NCI-H510A (cell line): Measurements from ENCODE around the gene DPP6.

ENCODE experiments used
- DNase-seq: peaks from one replicate; lab custom pipeline; 2025; lab: John Stamatoyannopoulos, UW

Gene DPP6

DNA sequence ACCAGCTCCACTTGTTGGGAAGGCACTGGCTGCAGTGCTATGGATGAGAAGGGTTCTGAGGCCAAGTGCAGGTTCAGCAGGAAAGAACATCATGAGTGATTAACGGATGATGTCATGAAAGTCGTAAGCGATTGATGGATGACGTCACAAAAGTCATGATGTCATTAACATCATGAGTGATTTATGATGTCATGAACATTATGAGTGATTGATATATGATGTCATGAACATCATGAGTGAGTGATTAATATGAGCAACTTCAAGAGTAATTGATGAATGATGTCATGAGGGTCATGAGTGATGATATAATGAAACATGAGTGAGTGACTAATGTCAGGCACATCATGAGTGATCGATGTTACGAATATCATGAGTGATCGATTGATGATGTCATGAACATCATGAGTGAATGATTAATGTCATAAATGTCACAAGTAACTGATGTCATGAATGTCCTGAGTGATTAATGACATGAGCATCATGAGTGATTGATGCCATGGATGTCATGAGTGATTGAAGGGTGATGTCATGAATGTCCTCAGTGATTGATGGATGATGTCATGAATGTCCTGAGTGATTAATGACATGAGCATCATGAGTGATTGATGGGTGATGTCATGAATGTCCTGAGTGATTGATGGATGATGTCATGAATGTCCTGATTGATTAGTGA, 765.2 kb downstream of the DPP6 start:
- DNase-seq: no peak

DNA sequence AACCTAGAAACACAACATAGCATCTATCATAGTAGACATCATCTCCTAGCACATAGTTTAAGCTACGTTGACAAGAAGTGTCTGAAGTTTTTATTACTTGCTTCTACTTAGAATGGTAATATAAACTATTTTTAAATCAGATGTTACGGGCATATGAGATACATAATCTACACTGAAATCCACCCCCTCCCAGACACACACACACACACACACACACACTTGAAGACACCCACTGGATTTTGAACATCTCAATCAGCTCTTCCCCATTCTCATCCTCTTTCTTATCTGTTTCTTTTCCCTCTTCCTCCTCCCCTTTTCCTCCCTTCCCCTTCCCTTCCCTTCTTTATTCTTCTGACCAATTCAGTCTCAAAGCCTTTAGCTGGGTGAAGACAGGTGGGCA, 774.8 kb downstream of the DPP6 start:
- DNase-seq: no peak

GRCh38 chr7:154832557-154833138, 780.5 kb downstream of the DPP6 start:
- no peak for DNase-seq

- no peak for DNase-seq
Observed at GRCh38 chr7:154836021-154836448, 783.8 kb downstream of the DPP6 start.

- DNase-seq: no peak
Observed at GRCh38 chr7:154837087-154837486, 784.9 kb downstream of the DPP6 start.

GRCh38 chr7:154837622-154838021, 785.4 kb downstream of the DPP6 start:
- DNase-seq: no peak

DNA sequence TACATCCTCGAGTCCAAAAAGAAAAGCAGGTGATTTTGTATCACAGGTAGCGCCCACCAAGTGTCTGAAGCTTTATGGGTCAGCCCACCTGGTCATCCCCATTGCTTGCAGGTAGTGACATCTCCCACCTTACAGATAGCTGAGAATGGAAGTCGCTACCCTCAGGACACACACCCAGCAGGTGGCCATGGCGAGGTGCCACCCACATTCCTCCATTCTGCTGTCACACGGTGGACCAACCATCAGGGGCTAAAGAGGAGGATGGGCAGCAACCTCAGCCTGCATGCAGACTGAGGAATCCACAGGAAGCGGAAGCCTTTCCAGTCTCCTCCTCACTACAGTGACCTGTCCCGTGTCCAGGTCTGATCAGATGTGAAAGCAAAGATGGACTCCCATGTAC, 787.9 kb downstream of the DPP6 start:
- no peak for DNase-seq

DNA sequence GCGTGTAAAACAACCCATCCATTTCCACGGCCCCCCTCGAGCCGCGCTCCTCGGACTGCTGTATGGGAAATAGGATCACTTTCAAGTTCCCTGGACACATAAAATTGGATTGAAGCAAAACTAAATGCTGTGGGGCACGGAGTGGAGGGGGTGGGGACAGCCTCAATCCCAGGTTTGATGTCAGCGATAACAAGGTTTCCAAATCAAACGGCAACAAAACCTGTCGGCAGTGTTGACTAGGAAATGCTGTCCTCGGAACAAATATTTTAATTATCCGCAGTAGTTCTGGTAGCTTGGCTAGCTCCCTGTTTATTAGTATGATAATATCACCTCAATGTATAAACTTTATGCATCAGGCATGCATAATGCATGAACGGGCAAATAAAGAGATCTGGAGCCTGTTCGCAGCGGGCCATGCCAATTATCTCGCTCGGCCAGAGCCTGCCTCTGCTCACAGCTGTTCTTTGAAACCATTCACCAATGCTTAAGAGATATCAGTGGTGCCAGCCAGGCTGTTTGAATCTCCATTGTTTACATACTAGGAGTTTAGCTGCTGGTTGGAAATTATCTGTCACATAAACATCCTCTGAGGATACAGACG, 789.6 kb downstream of the DPP6 start:
- DNase-seq: no peak

DNA sequence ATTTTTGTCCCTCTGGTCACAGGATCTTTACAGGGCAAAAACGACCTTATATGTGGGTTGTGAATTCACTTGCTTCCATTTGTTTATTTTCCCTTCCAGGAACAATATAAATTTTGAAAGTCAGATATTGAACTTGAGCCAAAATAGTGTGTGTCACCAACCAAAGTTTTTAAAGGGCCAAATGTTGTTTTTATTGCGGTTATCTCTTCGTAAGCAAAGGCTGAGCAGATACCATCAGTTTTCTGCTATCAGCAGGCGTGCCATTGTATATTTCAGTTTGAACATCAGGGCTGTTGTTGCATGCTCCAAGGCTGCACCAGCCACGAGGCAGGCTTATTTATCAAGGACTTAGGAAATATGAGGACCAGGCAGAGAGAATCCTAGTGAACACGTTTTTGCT, 790.4 kb downstream of the DPP6 start:
- no peak for DNase-seq

DNA sequence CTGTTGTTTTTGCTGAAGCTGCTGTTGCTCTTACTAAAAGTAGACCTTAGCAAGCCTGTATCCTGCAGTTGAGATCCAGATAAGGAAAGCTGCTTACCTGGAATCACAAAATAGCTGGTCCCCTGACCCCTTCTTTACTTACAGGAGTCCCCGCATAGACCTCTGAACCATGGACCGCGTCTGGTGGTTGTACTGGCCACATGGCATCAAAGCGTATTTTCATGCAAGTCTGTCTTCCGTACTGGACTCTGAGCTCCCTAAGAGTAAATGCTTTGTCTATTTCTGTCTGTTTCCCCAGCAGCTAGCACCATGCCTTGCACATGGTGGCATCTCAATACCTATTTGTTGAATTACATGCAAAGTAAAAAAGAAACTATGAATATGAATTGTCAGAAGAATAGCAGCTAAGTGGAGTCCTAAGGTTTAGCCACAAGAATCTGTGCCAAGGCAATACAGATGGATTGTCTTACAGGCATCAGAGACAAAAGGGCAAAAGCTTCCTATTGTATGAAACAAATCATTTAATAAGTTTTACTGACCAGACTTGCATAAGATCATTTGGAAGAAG, 791.6 kb downstream of the DPP6 start:
- no peak for DNase-seq

- DNase-seq: no peak
Observed at GRCh38 chr7:154844499-154844898, 792.3 kb downstream of the DPP6 start.

GRCh38 chr7:154844955-154845354, 792.8 kb downstream of the DPP6 start:
- no peak for DNase-seq

DNA sequence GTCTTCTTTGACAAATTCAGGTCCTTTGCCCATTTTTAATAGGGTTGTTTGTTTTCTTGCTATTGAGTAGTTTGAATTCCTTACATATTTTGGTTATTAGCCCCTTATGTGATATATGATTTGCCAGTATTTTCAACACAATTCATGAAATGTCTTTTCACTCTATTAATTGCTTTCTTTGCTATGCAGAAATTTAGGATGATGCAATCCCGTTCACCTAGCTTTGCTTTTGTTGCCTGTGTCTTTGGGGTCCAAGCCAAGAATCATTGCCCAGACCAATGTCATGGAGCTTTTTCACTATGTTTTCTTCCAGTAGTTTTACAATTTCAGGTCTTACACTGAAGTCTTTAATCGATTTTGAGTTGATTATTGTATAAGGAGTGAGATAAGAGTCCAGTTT, 796.3 kb downstream of the DPP6 start:
- no peak for DNase-seq

GRCh38 chr7:154852205-154852604, 800.0 kb downstream of the DPP6 start:
- no peak for DNase-seq

DNA sequence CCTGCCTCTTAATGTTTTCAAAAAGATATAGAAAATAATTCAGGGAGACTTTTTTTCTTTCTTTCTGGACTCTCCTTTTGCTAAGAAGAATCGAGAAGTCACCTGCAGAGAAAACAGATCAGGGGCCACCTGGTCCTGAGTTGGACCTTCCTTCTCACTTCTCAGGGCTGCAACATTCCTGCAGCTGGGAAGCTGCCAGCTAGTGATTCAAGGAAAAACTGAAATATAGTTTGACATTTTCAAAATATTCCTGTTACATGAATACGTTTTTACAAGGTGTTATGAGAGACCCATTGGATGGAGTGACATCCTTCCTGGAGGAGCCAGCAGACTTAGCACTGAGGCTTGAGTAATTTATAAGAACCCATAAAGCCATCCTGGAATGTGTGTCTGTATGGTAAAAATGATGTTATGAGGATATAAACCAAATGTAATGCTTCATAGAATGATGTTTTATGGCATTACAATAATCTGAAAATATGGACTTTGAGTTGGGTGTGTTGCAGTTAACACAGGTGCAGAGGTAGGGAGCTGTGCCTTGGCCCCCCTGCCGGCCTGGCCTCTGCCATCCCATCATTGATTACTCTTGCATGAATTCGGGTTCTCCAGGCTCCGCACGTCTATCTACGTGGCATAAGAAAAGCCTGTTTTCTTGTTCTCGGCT, 801.0 kb downstream of the DPP6 start:
- DNase-seq: no peak

DNA sequence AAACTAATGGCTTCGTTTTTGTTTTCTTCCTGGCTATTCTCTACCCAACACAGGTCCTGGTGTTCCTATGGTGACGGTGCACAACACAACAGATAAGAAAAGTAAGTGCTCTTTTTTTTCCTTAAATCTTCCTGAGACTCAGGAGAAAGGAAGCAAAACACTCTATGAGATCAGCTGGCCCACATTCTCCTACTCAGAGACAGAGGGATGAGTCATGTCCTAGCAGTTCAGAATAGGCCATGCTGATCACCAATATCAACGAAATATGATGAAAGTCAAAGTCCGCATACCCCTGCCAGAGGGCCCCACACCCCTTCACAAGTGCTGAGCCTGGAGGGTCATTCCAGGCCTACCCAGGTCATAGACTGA, 801.5 kb downstream of the DPP6 start:
- no peak for DNase-seq

- no peak for DNase-seq
Observed at GRCh38 chr7:154854836-154855235, 802.6 kb downstream of the DPP6 start.

DNA sequence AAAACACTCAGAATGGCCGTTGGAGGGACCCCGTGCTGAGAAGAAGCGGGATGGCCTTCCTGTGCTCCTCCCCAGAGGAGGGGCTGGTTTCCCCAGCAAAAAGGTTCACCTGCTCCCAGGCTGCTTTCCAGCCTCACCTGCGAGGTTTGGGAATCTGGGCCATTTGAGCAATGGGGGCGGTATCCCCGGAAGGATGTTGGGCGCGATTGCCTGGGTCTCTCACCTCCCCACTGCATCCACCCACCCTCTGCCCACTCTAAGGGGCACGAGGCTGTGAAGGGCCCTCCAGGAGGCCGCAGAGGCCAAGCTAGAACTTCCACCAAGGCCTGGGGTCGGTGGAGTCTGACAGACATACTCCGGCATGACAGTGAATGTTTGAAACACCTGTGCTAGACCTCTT, 803.2 kb downstream of the DPP6 start:
- DNase-seq: no peak

- no peak for DNase-seq
Observed at GRCh38 chr7:154856733-154857132, 804.5 kb downstream of the DPP6 start.

GRCh38 chr7:154857240-154857639, 805.0 kb downstream of the DPP6 start:
- no peak for DNase-seq

DNA sequence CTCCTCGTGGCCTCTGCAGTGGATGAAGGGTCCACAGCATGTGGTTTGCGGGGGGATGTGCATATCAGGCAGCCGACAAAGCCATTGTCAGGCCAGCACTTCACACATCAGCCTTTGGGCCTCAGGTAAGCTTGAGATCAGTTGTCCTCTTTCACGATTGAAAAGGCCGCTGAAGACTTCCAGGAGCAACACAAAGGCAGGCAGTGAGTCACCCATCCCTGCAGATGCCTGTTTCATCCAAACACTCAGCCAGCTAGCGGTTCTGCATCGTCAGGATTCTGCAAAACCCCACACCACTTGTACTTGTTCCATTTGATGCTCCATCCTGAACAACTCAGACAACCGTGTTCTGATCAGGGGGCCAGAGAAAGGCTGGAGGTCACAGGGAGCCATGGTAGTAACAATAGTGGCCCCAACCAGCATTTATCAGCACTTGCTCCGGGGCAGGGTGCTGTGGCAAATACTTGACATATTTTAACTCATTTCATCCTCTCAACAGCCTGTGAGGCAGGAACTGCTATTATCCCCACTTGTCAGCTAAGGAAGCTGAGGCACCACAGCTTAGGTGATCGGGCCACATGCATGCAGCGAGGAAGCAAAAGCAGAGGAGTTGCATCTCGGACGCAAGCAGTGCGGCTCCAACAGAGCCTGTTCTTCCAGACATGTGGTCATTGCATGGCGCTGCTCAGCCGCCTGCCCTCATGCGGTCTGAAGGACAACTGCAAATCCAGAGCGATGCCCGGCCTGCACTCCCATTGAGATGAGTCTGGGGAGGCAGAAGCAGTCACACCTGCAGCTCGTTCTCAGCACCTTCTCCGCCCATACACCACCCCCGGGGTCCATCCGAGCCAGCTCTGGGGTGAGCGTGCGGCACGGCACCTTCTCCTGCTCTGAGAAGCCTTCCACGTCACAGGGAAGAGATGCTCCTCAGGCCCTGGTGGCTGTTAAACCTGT, 805.8 kb downstream of the DPP6 start:
- no peak for DNase-seq
